Stimulated activated CD8-positive, alpha-beta memory T cell treated with anti-CD3 and anti-CD28 coated beads, Interleukin-12 subunit alpha, Interleukin-12 subunit beta, amount 100 ng/mL, for 24 hours (primary cell): ENCODE results near the gene C1QTNF12.

Source experiments
- DNase-seq: peaks from one replicate; pipeline ENCODE4 v3.0.0-alpha.2; 2020; ENCODE audit errors: extremely low read depth

Gene C1QTNF12

DNA sequence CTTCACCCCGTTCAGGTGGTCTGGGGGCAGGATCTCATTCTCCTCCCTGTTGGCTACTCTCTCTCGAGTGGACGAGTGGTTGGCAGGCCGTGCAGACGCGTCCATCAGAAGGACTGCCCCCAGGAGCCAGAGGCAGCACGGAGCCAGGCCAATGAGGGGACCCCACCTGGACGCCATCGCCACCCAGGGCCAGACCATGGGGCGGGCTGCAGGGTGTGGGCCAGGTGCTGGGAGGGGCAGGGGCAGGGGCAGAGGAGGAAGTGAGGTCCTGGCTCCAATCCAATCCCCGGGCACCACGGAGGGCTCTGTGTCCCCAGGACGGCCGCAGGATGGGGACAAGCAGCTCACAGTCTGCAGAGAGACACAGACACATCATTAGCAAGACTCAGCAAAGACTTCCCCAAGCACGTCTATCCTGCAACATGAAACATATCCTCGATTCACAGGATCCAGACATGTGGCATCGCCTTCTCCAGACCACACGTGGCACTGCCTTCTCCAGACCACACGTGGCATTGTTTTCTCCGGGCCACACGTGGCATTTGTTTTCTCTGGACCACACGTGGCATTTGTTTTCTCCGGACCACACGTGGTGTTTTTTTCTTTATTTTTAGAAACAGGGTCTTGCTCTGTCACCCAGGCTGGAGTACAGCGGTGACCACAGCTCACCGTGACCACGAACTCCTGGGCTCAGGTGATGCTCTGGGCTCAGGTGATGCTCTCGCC lies 17.8 kb downstream of the C1QTNF12 start:
- DNase-seq, result no peak

DNA sequence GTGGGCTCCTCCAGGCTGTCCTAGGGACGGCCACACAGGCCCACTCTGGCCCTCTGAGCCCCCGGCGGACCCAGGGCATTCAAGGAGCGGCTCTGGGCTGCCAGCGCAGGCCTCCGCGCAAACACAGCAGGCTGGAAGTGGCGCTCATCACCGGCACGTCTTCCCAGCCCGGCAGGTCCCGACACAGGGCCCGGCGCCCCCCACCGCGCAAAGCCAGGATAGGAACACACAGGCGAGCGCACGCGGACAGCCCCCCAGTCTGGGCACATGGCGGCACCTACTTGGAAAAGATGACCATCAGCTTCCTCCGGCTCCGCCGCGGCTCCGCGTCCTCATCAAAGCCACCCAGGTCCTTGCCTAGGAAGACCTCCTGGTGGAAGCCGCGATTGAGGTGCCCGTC lies 18.3 kb downstream of the C1QTNF12 start:
- DNase-seq, result no peak

GRCh38 chr1:1227386-1227785 lies 19.1 kb downstream of the C1QTNF12 start:
- DNase-seq, result no peak

DNA sequence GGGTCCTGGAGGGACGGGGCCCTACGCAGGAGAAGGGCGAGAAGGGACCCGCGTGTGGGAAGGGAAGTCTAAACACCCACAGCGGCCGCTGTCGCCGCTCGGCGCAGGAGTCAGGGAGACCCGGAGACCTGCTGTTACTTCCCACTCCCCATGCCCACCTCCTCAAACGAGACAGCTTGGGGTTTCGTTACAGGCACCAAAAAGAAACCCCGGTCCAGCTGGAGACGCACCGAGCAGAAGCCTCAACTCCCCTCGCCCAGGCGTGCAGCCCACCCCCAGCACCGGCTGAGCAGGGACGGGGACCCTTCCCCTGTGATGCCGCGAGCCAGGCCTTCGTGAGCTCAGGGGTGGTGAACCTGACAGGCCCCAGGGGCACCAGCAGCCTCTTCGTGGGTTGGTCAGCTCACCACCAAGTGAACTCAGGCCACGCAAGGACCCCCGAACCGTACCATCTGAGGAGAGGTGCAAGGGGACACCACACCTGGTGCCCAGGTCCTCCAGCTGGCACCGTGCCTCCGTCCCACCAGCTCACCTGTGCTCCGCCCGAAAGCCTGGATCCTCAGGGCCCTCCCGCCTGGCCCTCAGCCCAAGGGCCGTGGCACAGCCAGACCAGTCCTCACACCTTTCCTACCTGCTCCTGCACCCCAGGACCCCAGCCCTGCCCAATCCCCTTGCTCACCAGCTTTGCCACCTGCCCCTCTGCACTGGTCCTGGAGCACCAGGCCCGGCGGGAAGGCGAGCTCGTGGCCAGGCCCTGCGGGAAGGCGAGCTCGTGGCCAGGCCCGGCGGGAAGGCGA lies 19.8 kb downstream of the C1QTNF12 start:
- DNase-seq, result no peak

DNA sequence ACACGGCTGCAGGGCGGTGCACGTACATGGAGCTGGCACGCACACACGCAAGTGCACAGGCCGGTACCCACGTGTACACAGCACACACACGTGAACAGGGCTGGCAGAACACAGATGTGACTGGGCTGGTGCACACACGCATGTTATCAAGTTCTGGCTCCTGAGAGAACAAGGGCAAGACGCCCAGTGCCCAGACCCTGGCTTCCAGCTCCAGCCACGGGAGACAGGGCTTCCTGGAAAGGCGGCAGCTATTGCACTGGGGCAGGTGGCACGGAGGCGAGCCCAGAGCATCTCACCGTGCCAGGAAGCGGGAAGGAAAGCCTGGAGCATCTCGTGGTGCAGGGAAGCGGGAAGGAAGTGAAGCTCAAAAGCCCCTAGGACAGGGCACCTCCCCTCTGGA lies 20.6 kb downstream of the C1QTNF12 start:
- no peak for DNase-seq

GRCh38 chr1:1225238-1225845 lies 21.2 kb downstream of the C1QTNF12 start:
- DNase-seq, result no peak

DNA sequence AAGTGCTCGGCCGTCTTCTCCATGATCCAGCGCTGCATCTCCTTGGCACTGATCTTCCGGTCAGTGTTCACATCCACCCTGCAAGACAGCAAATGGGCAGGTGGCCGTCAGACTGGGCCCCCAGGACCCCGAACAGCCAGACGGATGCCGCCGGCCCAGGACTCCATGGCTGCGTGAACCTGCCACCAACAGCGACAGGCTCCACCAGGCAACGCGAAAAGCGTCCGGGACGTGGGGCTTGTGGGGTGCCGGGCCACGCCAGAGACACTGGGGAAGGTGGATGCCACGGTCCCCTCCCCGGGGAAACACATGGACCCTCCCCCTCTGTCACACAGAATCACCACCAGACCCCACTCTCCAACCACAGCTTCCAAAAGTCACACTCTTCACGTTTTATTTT lies 22.6 kb downstream of the C1QTNF12 start:
- DNase-seq, result no peak

DNA sequence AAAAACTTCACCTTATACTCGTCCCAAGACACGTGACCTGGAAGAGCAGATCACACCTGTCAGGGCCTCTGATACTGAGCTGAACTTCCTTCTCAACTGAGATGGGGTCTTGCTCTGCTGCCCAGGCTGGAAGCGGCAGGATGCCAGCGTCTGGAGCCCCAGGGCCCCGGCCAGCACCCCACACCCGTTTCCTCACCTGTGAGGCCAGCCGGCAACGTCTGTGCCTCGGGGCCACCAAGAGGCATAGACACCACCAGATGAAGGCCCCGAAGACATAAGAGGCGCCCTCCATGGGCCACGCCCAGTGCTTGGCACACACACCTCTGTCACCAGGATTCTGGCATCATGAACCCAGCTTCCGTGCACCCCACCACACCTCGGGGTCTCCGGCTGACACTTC lies 23.2 kb downstream of the C1QTNF12 start:
- DNase-seq, result no peak

DNA sequence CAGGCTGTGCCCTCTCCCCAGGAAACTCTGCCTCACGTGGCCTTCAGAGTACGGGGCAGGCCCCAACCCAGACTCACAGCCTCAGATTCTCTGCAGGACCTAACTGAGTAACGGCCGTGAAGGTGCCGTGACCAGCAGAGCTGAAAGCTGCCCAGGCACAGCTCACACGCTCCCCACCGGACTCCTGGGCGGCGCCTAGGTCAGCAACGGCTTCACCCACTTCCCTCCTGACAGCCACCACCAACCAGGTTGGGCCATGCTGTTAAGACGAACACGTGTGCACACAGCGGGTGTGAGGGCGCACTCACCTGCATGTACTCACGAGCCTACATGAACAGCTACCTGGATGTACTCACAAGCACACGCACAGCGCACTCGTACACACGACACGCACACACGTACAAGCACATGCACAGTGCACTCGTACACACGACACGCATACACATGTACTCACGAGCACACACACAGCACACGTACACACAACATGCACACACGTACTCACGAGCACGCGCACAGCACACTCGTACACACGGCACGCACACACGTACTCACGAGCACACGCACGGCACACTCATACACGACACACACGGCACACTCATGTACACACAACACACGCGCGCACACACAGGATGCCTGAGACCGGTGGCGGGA lies 23.8 kb downstream of the C1QTNF12 start:
- DNase-seq, result no peak

DNA sequence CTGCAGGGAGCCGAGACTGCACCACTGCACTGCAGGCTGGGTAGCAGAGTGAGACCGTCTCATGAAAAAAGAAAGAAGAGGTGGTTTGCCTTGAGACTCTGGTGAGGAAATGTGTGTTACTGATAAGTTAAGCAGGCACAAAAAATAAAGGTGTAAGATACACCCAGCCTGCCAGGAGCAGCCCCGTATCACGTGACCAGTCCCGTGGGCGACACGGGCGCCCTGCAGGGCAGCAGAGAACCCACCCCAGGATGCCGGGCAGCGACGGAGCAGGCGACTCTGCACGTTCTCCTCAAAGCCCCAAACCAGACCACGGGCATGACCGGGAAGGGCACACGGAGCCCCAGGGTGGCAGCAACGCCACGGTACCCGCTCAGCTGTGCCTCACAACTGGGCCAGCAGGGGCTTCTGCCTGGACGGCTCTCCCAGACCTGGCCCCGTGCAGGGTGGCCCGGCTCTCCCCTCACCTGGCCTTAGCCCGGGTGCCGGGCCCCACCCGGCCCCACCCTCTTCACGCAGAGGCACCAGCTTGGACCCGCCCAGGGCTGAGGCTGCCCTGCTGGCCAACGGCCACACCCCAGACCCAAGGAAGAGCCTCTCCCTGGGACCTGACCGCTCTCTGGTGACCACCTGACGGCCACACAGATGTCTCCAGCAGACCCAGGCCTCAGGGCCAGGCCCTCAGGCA lies 24.5 kb downstream of the C1QTNF12 start:
- no peak for DNase-seq

- no peak for DNase-seq
Observed at GRCh38 chr1:1220197-1220596, 26.3 kb downstream of the C1QTNF12 start.

DNA sequence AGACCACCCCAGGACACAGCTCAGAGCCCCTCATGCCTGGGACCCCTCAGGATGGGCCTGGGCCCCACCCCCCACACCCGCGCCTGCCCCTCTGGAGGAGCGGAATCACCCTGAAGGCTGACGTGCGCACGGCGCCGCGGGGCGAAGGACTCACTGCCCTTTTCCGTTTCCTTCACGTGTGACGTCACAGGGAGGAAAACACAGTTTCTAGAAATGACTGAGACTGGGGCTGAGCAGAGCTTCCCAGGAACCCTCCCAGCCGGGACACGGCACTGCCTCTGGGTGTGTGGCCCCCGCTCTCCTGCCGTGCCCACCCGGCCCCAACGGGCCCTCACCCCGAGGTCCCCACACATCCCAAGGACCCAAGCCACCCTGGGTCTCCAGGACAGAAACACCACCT lies 27.2 kb downstream of the C1QTNF12 start:
- DNase-seq, result no peak

GRCh38 chr1:1218524-1219200 lies 27.9 kb downstream of the C1QTNF12 start:
- DNase-seq, result no peak

DNA sequence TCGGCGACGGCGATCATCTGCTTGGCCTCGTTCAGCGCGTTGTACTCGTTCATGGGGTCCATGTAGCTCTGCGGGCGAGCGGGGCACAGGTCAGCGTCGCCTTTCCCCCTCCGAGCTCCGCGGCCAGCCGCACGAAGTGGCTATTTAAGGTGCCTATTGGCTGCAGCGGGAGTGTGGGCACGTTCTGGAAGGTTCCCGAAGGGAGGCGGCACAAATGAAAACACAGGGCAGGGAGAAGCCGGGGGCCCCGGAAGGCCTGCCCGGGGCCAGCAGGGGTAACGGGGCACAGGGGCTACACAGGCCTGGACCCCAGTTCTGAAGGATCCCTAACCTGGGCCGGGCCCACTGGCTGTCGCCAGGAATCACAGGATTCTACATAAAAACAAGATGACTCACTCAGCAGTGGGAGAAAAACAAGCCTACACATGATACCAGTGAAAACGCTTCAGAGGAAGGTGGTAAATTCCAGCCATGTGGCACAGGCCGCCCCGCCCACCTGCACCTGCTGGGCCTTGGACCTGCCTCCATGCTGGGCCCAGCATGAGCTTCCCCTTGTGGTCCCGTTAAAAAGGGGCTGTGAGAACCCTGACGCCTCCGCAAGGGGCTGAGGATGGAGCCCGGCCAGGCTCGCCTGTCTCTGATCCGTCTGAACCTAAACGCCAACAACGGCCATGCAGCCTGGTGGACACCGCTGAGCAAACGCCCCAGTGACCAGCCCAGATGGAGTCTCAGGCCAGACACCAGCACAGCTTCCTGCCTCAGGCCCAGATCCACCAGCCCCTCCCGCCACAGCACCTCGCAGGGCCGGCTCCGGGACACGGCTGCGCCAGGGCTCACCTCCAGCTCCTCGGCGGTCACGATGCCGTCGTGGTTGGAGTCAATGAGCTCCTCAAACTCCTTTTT lies 28.6 kb downstream of the C1QTNF12 start:
- DNase-seq, result no peak

DNA sequence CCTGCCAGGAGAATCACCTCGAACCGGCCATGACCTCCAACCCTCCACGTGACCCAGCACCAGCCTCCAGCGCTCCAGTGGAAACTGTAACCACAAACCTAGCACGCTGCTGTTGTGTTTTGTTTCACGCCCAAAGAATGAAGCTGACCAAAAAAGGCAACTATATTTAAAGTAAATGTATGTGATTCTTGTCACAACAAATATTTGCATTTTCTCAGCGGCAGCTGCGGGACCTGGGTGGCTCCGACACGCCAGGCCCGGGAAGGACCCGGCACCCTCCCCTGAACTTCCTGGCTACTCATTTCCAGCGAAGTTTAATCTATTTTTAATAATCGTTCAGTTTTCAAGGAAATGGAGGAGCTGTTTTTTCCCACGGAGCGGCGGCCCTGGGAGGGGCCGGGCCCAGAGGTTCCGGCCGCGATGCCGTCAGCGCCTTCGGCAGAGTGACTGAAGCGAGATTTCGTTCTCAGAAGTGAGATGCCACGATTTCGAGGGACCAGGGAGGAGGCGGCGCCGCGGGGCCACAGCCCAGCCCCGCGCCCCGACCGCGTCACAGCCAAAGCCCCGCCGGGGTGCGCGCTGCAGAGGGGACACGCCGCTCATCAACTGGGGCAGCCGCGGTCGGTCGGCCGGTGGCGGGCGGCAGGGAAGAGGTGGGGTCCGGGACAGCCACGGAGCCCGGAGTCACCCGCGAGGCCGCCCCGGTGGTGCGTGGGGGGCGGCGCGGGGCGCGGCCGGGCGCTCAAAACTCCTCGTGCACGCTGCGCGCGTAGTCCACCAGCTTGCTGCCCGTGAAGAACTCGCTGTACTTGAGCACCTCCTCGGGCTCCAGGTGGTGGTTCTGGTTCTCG lies 29.5 kb downstream of the C1QTNF12 start:
- DNase-seq, result no peak

- no peak for DNase-seq
Observed at GRCh38 chr1:1215881-1216605, 30.5 kb downstream of the C1QTNF12 start.

DNA sequence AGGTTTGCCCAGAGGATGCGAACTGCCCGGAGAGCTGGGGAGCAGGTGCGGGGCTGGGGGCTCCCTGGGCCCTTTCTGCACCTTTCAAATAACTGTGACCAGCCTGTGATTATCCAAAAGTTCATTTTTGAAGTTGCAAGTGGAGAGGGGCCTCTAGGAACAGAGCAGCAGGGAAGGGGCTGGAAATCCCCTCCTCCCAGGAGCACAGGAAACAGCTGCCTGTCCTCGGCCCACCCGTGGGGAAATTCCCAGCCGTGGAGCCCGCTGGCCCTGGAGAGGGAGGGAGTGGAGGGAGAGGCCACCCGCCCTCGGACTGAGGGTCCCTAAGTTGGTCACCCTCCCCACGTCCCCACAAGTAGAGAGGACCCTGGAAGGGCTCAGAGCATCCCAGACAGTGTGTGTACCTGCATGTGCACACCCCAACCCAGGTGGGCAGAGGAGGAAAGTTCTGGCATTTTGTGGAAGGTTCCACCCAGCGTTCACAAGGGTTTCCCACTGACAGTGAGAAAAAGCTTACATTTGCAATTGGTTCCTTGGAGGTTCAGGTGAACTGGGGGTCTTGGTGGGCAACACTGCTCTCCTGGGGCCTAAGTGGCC lies 31.3 kb downstream of the C1QTNF12 start:
- no peak for DNase-seq
